Measurements from ENCODE around the gene HOXB1. TPM values are rescaled to one million over a fixed set of nuclear protein-coding genes. Genes with fewer than 3 reads are reported as not detected.

The HOXB1 gene
- total RNA-seq, 2 donors from 2014 or later = not detected

GRCh38 chr17:48559122-48559839 is 28.5 kb upstream of the HOXB1 start:
- H3K27ac Mint-ChIP-seq = no peak overlapping the region
- no peak for DNase-seq (ENCODE audit: low spot score in 2 of 2)
- ATAC-seq = no peak
- H3K9me3 Mint-ChIP-seq = no peaks in the 10 kb centered on the region
- H3K36me3 Mint-ChIP-seq = no peaks in the 10 kb centered on the region

GRCh38 chr17:48558831-48559121 is 28.0 kb upstream of the HOXB1 start:
- Mint-ChIP-seq H3K36me3 (no peaks in the 10 kb centered on the region), H3K9me3 (no peaks in the 10 kb centered on the region), H3K27ac (no peak overlapping the region)
- ATAC-seq (no peak), DNase-seq (ENCODE audit: low spot score in 2 of 2) (no peak)

- H3K36me3 Mint-ChIP-seq = no peaks in the 10 kb centered on the region
- DNase-seq (ENCODE audit: low spot score in 2 of 2) (no peak), ATAC-seq (no peak)
- H3K9me3 Mint-ChIP-seq = no peaks in the 10 kb centered on the region
- H3K27ac Mint-ChIP-seq = peak overlapping the region in 1 of 2 donors; percentile 4
These were observed 27.4 kb upstream of the HOXB1 start for GRCh38 chr17:48558057-48558830.

- Mint-ChIP-seq H3K9me3 (no peaks in the 10 kb centered on the region), H3K36me3 (no peaks in the 10 kb centered on the region), H3K27ac (no peak overlapping the region)
- no peak for ATAC-seq
- no peak for DNase-seq (ENCODE audit: low spot score in 2 of 2)
These were observed 26.0 kb upstream of the HOXB1 start for GRCh38 chr17:48556576-48557401.

GRCh38 chr17:48556229-48556575 is 25.4 kb upstream of the HOXB1 start:
- Mint-ChIP-seq H3K9me3 (no peaks in the 10 kb centered on the region), H3K27ac (no peak overlapping the region), H3K36me3 (no peaks in the 10 kb centered on the region)
- DNase-seq (ENCODE audit: low spot score in 2 of 2) (no peak), ATAC-seq (no peak)

GRCh38 chr17:48555258-48556228 is 24.7 kb upstream of the HOXB1 start:
- Mint-ChIP-seq H3K9me3 (no peaks in the 10 kb centered on the region), H3K36me3 (no peaks in the 10 kb centered on the region), H3K27ac (no peak overlapping the region)
- peak; percentile 56 to 66 for ATAC-seq
- no peak for DNase-seq (ENCODE audit: low spot score in 2 of 2)

GRCh38 chr17:48554412-48555257 is 23.8 kb upstream of the HOXB1 start:
- H3K9me3 Mint-ChIP-seq = no peaks in the 10 kb centered on the region
- no peak for DNase-seq (ENCODE audit: low spot score in 2 of 2)
- H3K27ac Mint-ChIP-seq = no peak overlapping the region
- ATAC-seq = no peak
- no peaks in the 10 kb centered on the region for H3K36me3 Mint-ChIP-seq

- no peaks in the 10 kb centered on the region for H3K36me3 Mint-ChIP-seq
- H3K27ac Mint-ChIP-seq = no peak overlapping the region
- DNase-seq (ENCODE audit: low spot score in 2 of 2) (no peak), ATAC-seq (no peak)
- H3K9me3 Mint-ChIP-seq = no peaks in the 10 kb centered on the region
These were observed 23.0 kb upstream of the HOXB1 start for GRCh38 chr17:48553826-48554225.

GRCh38 chr17:48553190-48553547 is 22.4 kb upstream of the HOXB1 start:
- H3K9me3 Mint-ChIP-seq = no peaks in the 10 kb centered on the region
- ATAC-seq (no peak), DNase-seq (ENCODE audit: low spot score in 2 of 2) (no peak)
- H3K27ac Mint-ChIP-seq = no peak overlapping the region
- no peaks in the 10 kb centered on the region for H3K36me3 Mint-ChIP-seq

GRCh38 chr17:48552466-48553189 is 21.8 kb upstream of the HOXB1 start:
- Mint-ChIP-seq H3K9me3 (no peaks in the 10 kb centered on the region), H3K27ac (no peak overlapping the region), H3K36me3 (no peaks in the 10 kb centered on the region)
- ATAC-seq = no peak
- no peak for DNase-seq (ENCODE audit: low spot score in 2 of 2)

- Mint-ChIP-seq H3K9me3 (no peaks in the 10 kb centered on the region), H3K27ac (no peak overlapping the region), H3K36me3 (no peaks in the 10 kb centered on the region)
- DNase-seq (ENCODE audit: low spot score in 2 of 2) (no peak), ATAC-seq (no peak)
These were observed 21.0 kb upstream of the HOXB1 start for GRCh38 chr17:48551596-48552465.

- ATAC-seq = no peak
- H3K27ac Mint-ChIP-seq = no peak overlapping the region
- H3K9me3 Mint-ChIP-seq = no peaks in the 10 kb centered on the region
These were observed 20.4 kb upstream of the HOXB1 start for GRCh38 chr17:48551214-48551555.

GRCh38 chr17:48550502-48551213 is 19.8 kb upstream of the HOXB1 start:
- no peak for ATAC-seq
- Mint-ChIP-seq H3K9me3 (no peaks in the 10 kb centered on the region), H3K36me3 (no peaks in the 10 kb centered on the region), H3K27ac (no peak overlapping the region)
- DNase-seq (ENCODE audit: low spot score in 2 of 2) = no peak

More at GRCh38 chr17:48551214-48551555, 20.4 kb upstream of the HOXB1 start:
- no peak for DNase-seq (ENCODE audit: low spot score in 2 of 2)
- H3K36me3 Mint-ChIP-seq = no peaks in the 10 kb centered on the region

- ATAC-seq = no peak
- Mint-ChIP-seq H3K9me3 (no peaks in the 10 kb centered on the region), H3K36me3 (no peaks in the 10 kb centered on the region)
These were observed 19.2 kb upstream of the HOXB1 start for GRCh38 chr17:48549914-48550501.

More at GRCh38 chr17:48549914-48550501, 19.2 kb upstream of the HOXB1 start:
- no peak overlapping the region for H3K27ac Mint-ChIP-seq
- DNase-seq (ENCODE audit: low spot score in 2 of 2) = no peak

Data from activated naive CD4-positive, alpha-beta T cell treated with anti-CD3 and anti-CD28 coated beads, Interleukin-2, amount 50 U/mL, for 72 hours (primary cell).